Activated naive CD8-positive, alpha-beta T cell treated with anti-CD3 and anti-CD28 coated beads for 36 hours (primary cell): ENCODE results near the gene CLEC7A. TPM values are rescaled to one million over a fixed set of nuclear protein-coding genes. Genes with fewer than 3 reads are reported as not detected.

Experiments
- DNase-seq: peaks from one replicate; pipeline ENCODE4 v3.0.0; 2021
- H3K27ac Mint-ChIP-seq: one replicate; pipeline ENCODE4 v1.8.0; 2022; ENCODE audit warnings: mild to moderate bottlenecking, moderate library complexity, mixed read lengths
- H3K27me3 Mint-ChIP-seq: one replicate; pipeline ENCODE4 v1.8.0; 2022; ENCODE audit warnings: mild to moderate bottlenecking, mixed read lengths
- H3K36me3 Mint-ChIP-seq: one replicate; pipeline ENCODE4 v1.8.0; 2021; ENCODE audit warnings: mild to moderate bottlenecking, mixed read lengths
- H3K4me1 Mint-ChIP-seq: one replicate; pipeline ENCODE4 v1.8.0; 2021; ENCODE audit warnings: mixed read lengths
- H3K4me3 Mint-ChIP-seq: one replicate; pipeline ENCODE4 v1.8.0; 2022; ENCODE audit warnings: mild to moderate bottlenecking, moderate library complexity, mixed read lengths
- H3K9me3 Mint-ChIP-seq: one replicate; pipeline ENCODE4 v1.8.0; 2022; ENCODE audit warnings: mixed read lengths
- total RNA-seq, 2 experiments: library from RNA; stranded (reverse); gene quantifications; one replicate each; pipeline ENCODE4 v1.2.3, GENCODE V29; 2021

CLEC7A gene
- not detected for total RNA-seq

GRCh38 chr12:10130042-10130441 lies at the start of gene CLEC7A:
TSS of gene CLEC7A (minus strand) at chr12:10130199. CDS start at chr12:10130082, 117 bp downstream.
- no peaks in the 10 kb centered on the region for H3K9me3 Mint-ChIP-seq

DNA sequence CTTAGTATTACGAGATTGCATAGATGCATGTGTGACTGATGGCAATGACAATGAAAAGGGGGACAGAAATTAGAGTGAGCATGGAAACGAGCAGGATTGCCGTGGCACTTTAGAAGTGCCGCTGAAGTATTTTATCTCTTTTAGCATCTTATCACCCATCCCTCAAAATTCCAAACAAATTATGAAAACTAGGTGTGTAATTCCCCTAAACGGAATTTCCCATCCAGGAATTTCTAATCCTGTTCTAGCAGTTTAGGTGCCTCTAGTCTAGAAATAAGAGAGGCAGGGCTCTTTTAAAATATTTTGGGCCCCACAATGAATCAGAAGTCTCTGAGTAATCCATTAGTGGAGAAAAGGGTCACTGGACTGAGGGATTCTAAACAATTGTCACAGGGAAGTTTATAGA lies 49.8 kb upstream of the CLEC7A start:
- peaks cover 4% of the 10 kb centered on the region for H3K4me1 Mint-ChIP-seq
- no peak overlapping the region for H3K4me3 Mint-ChIP-seq
- H3K9me3 Mint-ChIP-seq = no peaks in the 10 kb centered on the region
- H3K27ac Mint-ChIP-seq = no peak overlapping the region
- no peak for DNase-seq
- peaks cover 33% of the 10 kb centered on the region for H3K27me3 Mint-ChIP-seq
- H3K36me3 Mint-ChIP-seq = no peaks in the 10 kb centered on the region

More at GRCh38 chr12:10130042-10130441, at the start of gene CLEC7A:
- Mint-ChIP-seq H3K27ac (no peak within 1 kb of the TSS), H3K4me1 (peaks cover 17% of the 10 kb centered on the region), H3K36me3 (no peaks in the 10 kb centered on the region), H3K4me3 (no peak within 1 kb of the TSS), H3K27me3 (peaks cover 27% of the 10 kb centered on the region)
- no peak for DNase-seq

DNA sequence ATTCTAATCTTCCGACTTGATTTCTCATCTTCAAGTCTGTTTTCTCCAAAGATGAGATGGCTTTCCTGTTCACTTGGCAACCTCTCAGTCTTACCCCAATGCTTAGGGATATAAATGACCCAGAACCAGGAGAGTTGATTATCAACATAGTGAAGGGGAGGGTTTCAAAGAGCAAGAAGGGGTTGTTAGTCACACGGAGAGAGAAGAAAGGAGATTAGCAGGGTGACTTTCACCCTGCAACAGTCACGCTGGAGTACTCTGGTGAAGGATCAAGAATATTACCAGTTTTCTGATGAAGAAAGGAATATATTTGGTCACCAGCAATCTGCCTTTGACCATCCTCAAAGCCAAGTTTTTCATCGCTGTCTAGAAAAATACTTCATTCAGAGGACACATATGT lies 48.8 kb upstream of the CLEC7A start, which contains the start of gene TMEM52B:
Gene TMEM52B, plus strand, starts transcription at position 212 of the 400 bp plus-strand sequence. CDS start 543 bp downstream, outside the sequence.
- H3K4me1 Mint-ChIP-seq = peaks cover 4% of the 10 kb centered on the region
- H3K9me3 Mint-ChIP-seq = no peaks in the 10 kb centered on the region
- H3K27ac Mint-ChIP-seq = no peak within 1 kb of the TSS
- no peak for DNase-seq
- no peaks in the 10 kb centered on the region for H3K36me3 Mint-ChIP-seq
- H3K4me3 Mint-ChIP-seq = no peak within 1 kb of the TSS
- peaks cover 31% of the 10 kb centered on the region for H3K27me3 Mint-ChIP-seq

- Mint-ChIP-seq H3K9me3 (no peaks in the 10 kb centered on the region), H3K4me1 (no peaks in the 10 kb centered on the region), H3K4me3 (no peak overlapping the region), H3K36me3 (no peaks in the 10 kb centered on the region), H3K27ac (no peak overlapping the region), H3K27me3 (peaks cover 30% of the 10 kb centered on the region)
- DNase-seq = no peak
Observed at GRCh38 chr12:10175846-10176636, 46.0 kb upstream of the CLEC7A start.

- Mint-ChIP-seq H3K4me1 (no peaks in the 10 kb centered on the region), H3K9me3 (no peaks in the 10 kb centered on the region), H3K27ac (no peak overlapping the region), H3K36me3 (no peaks in the 10 kb centered on the region), H3K4me3 (no peak overlapping the region), H3K27me3 (peaks cover 31% of the 10 kb centered on the region)
- no peak for DNase-seq
Observed at GRCh38 chr12:10174986-10175614, 45.1 kb upstream of the CLEC7A start.

DNA sequence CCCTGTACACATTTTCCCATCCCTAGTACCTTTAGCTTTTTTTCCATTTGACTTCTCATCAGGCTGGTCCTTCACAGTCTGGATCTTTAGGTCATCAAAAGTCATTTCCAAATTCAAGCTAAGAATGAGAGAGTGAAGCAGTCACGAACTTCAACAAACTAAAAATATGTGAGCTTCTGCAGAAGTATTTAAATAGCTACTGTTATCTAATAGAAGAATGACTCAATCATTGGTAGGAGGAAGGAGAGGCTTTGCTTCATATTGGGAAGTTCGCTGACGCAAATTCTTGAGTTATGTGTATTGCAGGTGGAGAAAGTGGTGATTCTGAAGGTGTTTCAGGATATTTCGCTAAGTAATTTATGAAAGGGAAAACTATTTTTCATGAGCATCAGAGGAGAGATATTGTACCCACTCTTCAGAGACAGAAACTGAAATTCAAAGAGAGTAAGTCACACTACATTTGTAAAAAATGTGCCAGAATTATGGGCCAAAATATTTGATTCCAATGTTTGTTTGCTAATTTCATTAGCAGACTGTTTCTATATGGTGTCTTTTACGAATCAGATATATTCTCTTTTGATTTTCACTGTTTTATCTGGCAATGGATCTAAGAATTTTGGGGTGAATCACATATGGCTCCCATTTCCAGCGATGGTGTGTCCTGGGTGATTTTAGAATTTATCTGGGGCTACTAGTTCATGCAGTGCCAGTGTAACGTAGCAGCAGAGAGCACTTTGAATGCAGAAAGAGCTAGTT lies 42.2 kb upstream of the CLEC7A start, which contains the start of gene OLR1:
Gene OLR1, minus strand, starts transcription at position 160 of the 756 bp plus-strand sequence. Its CDS starts 55 bp downstream, at position 105.
- Mint-ChIP-seq H3K4me1 (no peaks in the 10 kb centered on the region), H3K9me3 (no peaks in the 10 kb centered on the region), H3K27me3 (peaks cover 27% of the 10 kb centered on the region), H3K27ac (no peak within 1 kb of the TSS), H3K4me3 (no peak within 1 kb of the TSS), H3K36me3 (no peaks in the 10 kb centered on the region)
- no peak for DNase-seq

GRCh38 chr12:10170216-10170615 lies 40.2 kb upstream of the CLEC7A start:
- DNase-seq = no peak
- Mint-ChIP-seq H3K4me1 (no peaks in the 10 kb centered on the region), H3K4me3 (no peak overlapping the region), H3K27me3 (peaks cover 27% of the 10 kb centered on the region), H3K36me3 (no peaks in the 10 kb centered on the region), H3K9me3 (no peaks in the 10 kb centered on the region), H3K27ac (no peak overlapping the region)

GRCh38 chr12:10169104-10169503 lies 39.1 kb upstream of the CLEC7A start:
- no peak for DNase-seq
- Mint-ChIP-seq H3K27me3 (peaks cover 18% of the 10 kb centered on the region), H3K4me1 (no peaks in the 10 kb centered on the region), H3K27ac (no peak overlapping the region), H3K9me3 (no peaks in the 10 kb centered on the region), H3K4me3 (no peak overlapping the region), H3K36me3 (no peaks in the 10 kb centered on the region)

- H3K4me3 Mint-ChIP-seq = no peak overlapping the region
- DNase-seq = no peak
- H3K27me3 Mint-ChIP-seq = peaks cover 13% of the 10 kb centered on the region
- H3K9me3 Mint-ChIP-seq = no peaks in the 10 kb centered on the region
- H3K4me1 Mint-ChIP-seq = no peaks in the 10 kb centered on the region
- no peaks in the 10 kb centered on the region for H3K36me3 Mint-ChIP-seq
- no peak overlapping the region for H3K27ac Mint-ChIP-seq
Observed at GRCh38 chr12:10167599-10167998, 37.6 kb upstream of the CLEC7A start.

DNA sequence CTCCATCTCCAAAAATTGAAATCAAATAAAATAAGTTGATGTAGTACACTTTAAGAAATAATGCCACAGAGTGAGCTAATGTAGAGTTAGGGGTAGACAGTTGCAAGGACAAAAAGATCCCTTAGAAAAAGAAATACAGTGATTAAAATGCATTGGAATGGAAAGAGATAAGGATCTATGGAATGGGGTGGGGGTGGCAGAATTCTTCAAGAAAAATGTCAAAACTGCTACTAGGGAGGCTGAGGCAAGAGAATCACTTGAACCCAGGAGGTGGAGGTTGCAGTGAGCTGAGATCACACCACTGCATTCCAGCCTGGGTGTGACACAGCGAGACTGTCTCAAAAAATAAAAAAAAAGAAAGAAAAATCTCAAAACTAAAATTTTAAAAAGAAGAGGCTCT lies 35.4 kb upstream of the CLEC7A start:
- Mint-ChIP-seq H3K9me3 (no peaks in the 10 kb centered on the region), H3K36me3 (no peaks in the 10 kb centered on the region), H3K27ac (no peak overlapping the region), H3K4me3 (no peak overlapping the region), H3K4me1 (no peaks in the 10 kb centered on the region), H3K27me3 (no peaks in the 10 kb centered on the region)
- DNase-seq = no peak

- no peaks in the 10 kb centered on the region for H3K36me3 Mint-ChIP-seq
- DNase-seq = no peak
Observed at GRCh38 chr12:10163084-10163483, 33.1 kb upstream of the CLEC7A start.

GRCh38 chr12:10160617-10161385 lies 30.8 kb upstream of the CLEC7A start:
- Mint-ChIP-seq H3K4me1 (peaks cover 3% of the 10 kb centered on the region), H3K4me3 (no peak overlapping the region), H3K9me3 (no peaks in the 10 kb centered on the region), H3K36me3 (no peaks in the 10 kb centered on the region), H3K27ac (no peak overlapping the region), H3K27me3 (no peaks in the 10 kb centered on the region)
- DNase-seq = no peak

More at GRCh38 chr12:10163084-10163483, 33.1 kb upstream of the CLEC7A start:
- Mint-ChIP-seq H3K4me1 (peaks cover 3% of the 10 kb centered on the region), H3K27ac (no peak overlapping the region), H3K9me3 (no peaks in the 10 kb centered on the region), H3K27me3 (no peaks in the 10 kb centered on the region), H3K4me3 (no peak overlapping the region)

DNA sequence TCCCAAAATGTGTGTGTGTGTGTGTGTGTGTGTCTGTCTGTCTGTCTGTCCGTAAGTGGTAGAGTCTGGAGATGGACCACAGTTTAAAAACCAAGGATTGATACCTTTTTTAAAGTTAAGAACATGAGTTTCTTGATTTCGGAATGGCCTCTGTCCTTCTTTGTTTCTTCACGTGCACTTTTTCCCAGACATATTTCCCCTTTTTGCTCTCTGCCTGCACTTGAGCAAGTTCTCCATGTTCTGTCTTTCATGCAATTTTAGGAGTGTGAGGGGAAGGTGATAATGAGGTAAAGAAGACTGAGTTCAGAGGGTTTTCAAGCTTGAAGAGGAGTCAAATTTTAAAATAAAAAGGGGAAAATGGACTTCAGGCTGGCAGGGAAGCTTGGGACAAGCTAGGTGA lies 29.3 kb upstream of the CLEC7A start:
- no peak overlapping the region for H3K27ac Mint-ChIP-seq
- no peak overlapping the region for H3K4me3 Mint-ChIP-seq
- no peaks in the 10 kb centered on the region for H3K36me3 Mint-ChIP-seq
- H3K27me3 Mint-ChIP-seq = peaks cover 2% of the 10 kb centered on the region
- DNase-seq = no peak
- peaks cover 3% of the 10 kb centered on the region for H3K4me1 Mint-ChIP-seq
- H3K9me3 Mint-ChIP-seq = no peaks in the 10 kb centered on the region

- Mint-ChIP-seq H3K9me3 (no peaks in the 10 kb centered on the region), H3K27ac (no peak overlapping the region), H3K4me3 (no peak overlapping the region), H3K27me3 (peaks cover 9% of the 10 kb centered on the region), H3K4me1 (peaks cover 8% of the 10 kb centered on the region), H3K36me3 (no peaks in the 10 kb centered on the region)
- no peak for DNase-seq
Observed at GRCh38 chr12:10158406-10158805, 28.4 kb upstream of the CLEC7A start.
